Measurements from ENCODE around the gene EIF6. TPM values are rescaled to one million over a fixed set of nuclear protein-coding genes. Genes with fewer than 3 reads are reported as not detected.

Gene EIF6
- total and polyA plus RNA-seq, 9 of the 15 experiments (the other 6 are each of a cell fraction or from before 2014, with no cell fraction given): 165 to 832 (median 229) TPM

DNA sequence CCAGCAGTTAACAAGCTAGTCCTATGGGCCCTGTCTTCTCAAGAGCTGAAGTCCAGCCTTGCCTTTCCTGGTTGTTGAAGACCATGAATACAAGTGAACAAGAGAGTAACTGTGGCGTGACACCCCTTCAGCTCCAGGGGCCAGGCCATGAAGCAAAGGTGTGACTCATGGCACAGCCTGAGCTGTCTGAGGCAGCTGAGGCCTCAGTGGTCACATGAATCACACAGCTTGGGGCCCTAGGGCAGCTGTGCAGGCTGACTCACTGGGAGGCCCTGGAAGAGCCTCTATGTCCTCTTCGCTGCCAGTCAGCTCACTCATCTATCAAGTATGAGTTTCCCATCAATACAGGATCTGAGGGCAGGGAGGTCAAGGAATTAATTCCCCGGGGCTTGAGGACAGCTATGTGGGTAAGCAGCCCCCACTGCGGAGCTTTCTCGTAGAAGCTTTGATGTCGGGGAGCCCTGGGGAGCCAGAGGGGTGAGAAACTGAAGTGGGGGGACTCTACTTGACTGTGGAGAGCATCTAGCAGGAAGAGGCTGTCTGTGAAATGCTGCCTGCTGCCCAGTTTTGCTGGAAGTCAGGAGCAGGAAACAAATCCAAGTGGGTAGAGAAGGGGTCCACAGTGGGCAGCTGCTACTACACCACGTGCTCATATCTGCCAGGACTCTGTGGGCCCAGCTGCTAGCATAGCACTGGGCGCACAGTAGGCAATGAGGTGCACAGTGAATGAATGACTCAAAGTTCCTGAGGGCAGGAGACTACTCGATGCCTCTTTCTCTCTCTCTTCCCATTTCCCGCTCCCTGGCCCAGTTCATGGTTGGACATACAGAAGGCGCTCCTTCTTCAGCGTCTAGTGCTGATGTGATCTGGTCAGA lies 21.3 kb upstream of the EIF6 start (continued):
- TF ChIP-seq JUNB (CRISPR knock-in tag; conservative IDR thresholded peaks at IDR 0.05) (0 out of 2 replicates have a peak, but pooled peaks have one; percentile 22), MEF2A (IDR thresholded peaks at IDR 0.05; ENCODE audit: control insufficient read depth, low read depth, low read length) (no peak), POLR2B (IDR thresholded peaks at IDR 0.05; ENCODE audit: low read depth, partially characterized antibody) (no peak), MTA3 (IDR thresholded peaks at IDR 0.05; ENCODE audit: borderline replicate concordance) (no peak), TEAD1 (CRISPR knock-in tag; IDR thresholded peaks at IDR 0.05) (no peak), ARID1B (IDR thresholded peaks at IDR 0.05) (peak; percentile 73), SIN3B (IDR thresholded peaks at IDR 0.05; ENCODE audit: low read depth) (no peak), KAT2B (IDR thresholded peaks at IDR 0.05; ENCODE audit: low read depth, low read length) (no peak), CHCHD3 (CRISPR knock-in tag; IDR thresholded peaks at IDR 0.05) (no peak), ZC3H4 (CRISPR knock-in tag; IDR thresholded peaks at IDR 0.05; ENCODE audit: borderline replicate concordance) (no peak), DIDO1 (tag; IDR thresholded peaks at IDR 0.05; ENCODE audit: low read depth) (no peak), POLR3A (IDR thresholded peaks at IDR 0.05; ENCODE audit: borderline replicate concordance, extremely low read depth, insufficient read depth, insufficient read length) (no peak), SIN3A (IDR thresholded peaks at IDR 0.05; ENCODE audit: borderline replicate concordance in 2 of 2, control insufficient read depth in 1 of 2, low read depth in 2 of 2, low read length in 2 of 2) (peak in 1 of 2 experiments; percentile 45; a peak in 1 of 4 replicates), ZNF583 (CRISPR knock-in tag; IDR thresholded peaks at IDR 0.05) (no peak), BRCA1 (IDR thresholded peaks at IDR 0.05) (no peak), BRCA1 (CRISPR knock-in tag; IDR thresholded peaks at IDR 0.05) (no peak), HDAC2 (IDR thresholded peaks at IDR 0.05) (no peak), TCF3 (CRISPR knock-in tag; IDR thresholded peaks at IDR 0.05) (peak; percentile 8; the same call in 1 of the 2 replicates), ZNF24 (IDR thresholded peaks at IDR 0.05) (no peak), SMARCB1 (IDR thresholded peaks at IDR 0.05; ENCODE audit: insufficient read length, low read depth) (no peak), HCFC1 (IDR thresholded peaks at IDR 0.05; ENCODE audit: low read depth, low read length) (no peak), EP300 (IDR thresholded peaks at IDR 0.05; ENCODE audit: low read length) (0 out of 2 replicates have a peak, but pooled peaks have one; percentile 29), SMAD3 (CRISPR knock-in tag; conservative IDR thresholded peaks at IDR 0.05) (no peak), CBFA2T3 (IDR thresholded peaks at IDR 0.05) (peak; percentile 68), RNF2 (IDR thresholded peaks at IDR 0.05) (0 out of 2 replicates have a peak, but pooled peaks have one; percentile 15), ZFX (CRISPR knock-in tag; IDR thresholded peaks at IDR 0.05) (no peak; the same call in 1 of the 2 replicates), ZNF57 (CRISPR knock-in tag; IDR thresholded peaks at IDR 0.05) (no peak), ZNF766 (CRISPR knock-in tag; conservative IDR thresholded peaks at IDR 0.05) (peak; percentile 61; the same call in 1 of the 2 replicates), RBBP5 (IDR thresholded peaks at IDR 0.05; ENCODE audit: borderline replicate concordance, insufficient read depth, low read length, poor library complexity, severe bottlenecking) (no peak), SMAD4 (CRISPR knock-in tag; conservative IDR thresholded peaks at IDR 0.05) (peak; percentile 45; the same call in 1 of the 2 replicates)
- TF ChIP-seq, protein P1, sequence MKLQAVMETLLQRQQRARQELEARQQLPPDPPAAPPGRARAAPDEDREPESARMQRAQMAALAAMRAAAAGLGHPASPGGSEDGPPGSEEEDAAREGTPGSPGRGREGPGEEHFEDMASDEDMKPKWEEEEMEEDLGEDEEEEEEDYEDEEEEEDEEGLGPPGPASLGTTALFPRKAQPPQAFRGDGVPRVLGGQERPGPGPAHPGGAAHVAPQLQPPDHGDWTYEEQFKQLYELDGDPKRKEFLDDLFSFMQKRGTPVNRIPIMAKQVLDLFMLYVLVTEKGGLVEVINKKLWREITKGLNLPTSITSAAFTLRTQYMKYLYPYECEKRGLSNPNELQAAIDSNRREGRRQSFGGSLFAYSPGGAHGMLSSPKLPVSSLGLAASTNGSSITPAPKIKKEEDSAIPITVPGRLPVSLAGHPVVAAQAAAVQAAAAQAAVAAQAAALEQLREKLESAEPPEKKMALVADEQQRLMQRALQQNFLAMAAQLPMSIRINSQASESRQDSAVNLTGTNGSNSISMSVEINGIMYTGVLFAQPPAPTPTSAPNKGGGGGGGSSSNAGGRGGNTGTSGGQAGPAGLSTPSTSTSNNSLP (IDR thresholded peaks at IDR 0.05; ENCODE audit: borderline replicate concordance, low read depth, low read length): no peak

Data from K562 (cell line).